Central memory CD4-positive, alpha-beta T cell (primary cell): Measurements from ENCODE around the gene AGTR1.

Experiments
- DNase-seq: peaks from one replicate; pipeline ENCODE4 v3.0.0; 2022
- total RNA-seq, 3 experiments: gene quantifications; one replicate each; lab custom pipeline; 2026; lab: John Stamatoyannopoulos, UW

Gene AGTR1
- total RNA-seq = 0 reads per million in 3 experiments

- no peak for DNase-seq
These were observed at the start of gene AGTR1 for GRCh38 chr3:148697306-148698189. Gene AGTR1, plus strand, starts transcription at chr3:148697903. Its CDS starts 43,133 bp downstream, at chr3:148741036.

- DNase-seq = no peak
These were observed 48.9 kb upstream of the AGTR1 start for GRCh38 chr3:148648685-148649352.

- no peak for DNase-seq
These were observed 46.2 kb upstream of the AGTR1 start for GRCh38 chr3:148651549-148651948.

GRCh38 chr3:148654433-148654832, 43.3 kb upstream of the AGTR1 start:
- no peak for DNase-seq

- no peak for DNase-seq
These were observed 40.2 kb upstream of the AGTR1 start for GRCh38 chr3:148657470-148657869.

GRCh38 chr3:148659512-148659911, 38.2 kb upstream of the AGTR1 start:
- no peak for DNase-seq

GRCh38 chr3:148680289-148680688, 17.4 kb upstream of the AGTR1 start:
- DNase-seq = no peak

- no peak for DNase-seq
These were observed 16.6 kb upstream of the AGTR1 start for GRCh38 chr3:148681080-148681479.

- DNase-seq = no peak
These were observed 14.7 kb upstream of the AGTR1 start for GRCh38 chr3:148682997-148683396.

- DNase-seq = no peak
These were observed 3.6 kb upstream of the AGTR1 start for GRCh38 chr3:148694116-148694515.

- no peak for DNase-seq
These were observed 597 bp downstream of the AGTR1 start for GRCh38 chr3:148698190-148698810.

- DNase-seq = no peak
These were observed 7.6 kb downstream of the AGTR1 start for GRCh38 chr3:148705314-148705713.

- DNase-seq = no peak
These were observed 10.1 kb downstream of the AGTR1 start for GRCh38 chr3:148707601-148708380.

GRCh38 chr3:148708409-148708808, 10.7 kb downstream of the AGTR1 start:
- DNase-seq = no peak

GRCh38 chr3:148709560-148710253, 12.0 kb downstream of the AGTR1 start:
- no peak for DNase-seq

GRCh38 chr3:148710665-148711064, 13.0 kb downstream of the AGTR1 start:
- DNase-seq = no peak

GRCh38 chr3:148711981-148712666, 14.4 kb downstream of the AGTR1 start:
- DNase-seq = no peak

GRCh38 chr3:148714521-148714920, 16.8 kb downstream of the AGTR1 start:
- DNase-seq = no peak

GRCh38 chr3:148716657-148717056, 19.0 kb downstream of the AGTR1 start:
- no peak for DNase-seq

GRCh38 chr3:148717885-148718561, 20.3 kb downstream of the AGTR1 start:
- no peak for DNase-seq
